Natural killer cell (primary cell): ENCODE measurements around the gene FAM171A2. TPM values are rescaled to one million over a fixed set of nuclear protein-coding genes. Genes with fewer than 3 reads are reported as not detected.

Experiments used
- ATAC-seq, 3 donors: fragments of 150-1000 bp in 2 of 3; fragments of 200-7000 bp in 1 of 3; cut with Tn5 transposase; 1 replicate in 1 of 3; 2 replicates in 2 of 3; pipeline ENCODE4 v1.10.0; 2021; ENCODE audit warnings: mild to moderate bottlenecking in 2 of 3, moderate library complexity in 2 of 3
- DNase-seq, 2 donors: peaks; one replicate each; pipeline versions ENCODE4 v3.0.0 to v3.0.0-alpha.2; 2013 to 2021; ENCODE audit warnings: mixed read lengths in 1 of 2
- H3K27ac ChIP-seq: one replicate; pipeline ENCODE4 v1.5.1; 2013; ENCODE audit warnings: mild to moderate bottlenecking, low read length
- H3K27me3 ChIP-seq: one replicate; pipeline ENCODE4 v1.6.1; 2013; ENCODE audit warnings: low read length; ENCODE audit not compliant: control insufficient read depth, insufficient read depth
- H3K36me3 ChIP-seq: one replicate; pipeline ENCODE4 v1.6.1; 2013; ENCODE audit warnings: low read length; ENCODE audit not compliant: control insufficient read depth, insufficient read depth
- H3K4me1 ChIP-seq: one replicate; pipeline ENCODE4 v1.6.1; 2013; ENCODE audit warnings: low read length; ENCODE audit not compliant: control insufficient read depth, insufficient read depth
- H3K4me3 ChIP-seq: one replicate; pipeline ENCODE4 v1.5.1; 2013; ENCODE audit warnings: low read length
- H3K9me3 ChIP-seq: one replicate; pipeline ENCODE4 v1.6.1; 2013; ENCODE audit warnings: low read length; ENCODE audit not compliant: control insufficient read depth, insufficient read depth
- H3K27ac Mint-ChIP-seq, 2 donors: one replicate each; pipeline ENCODE4 v1.8.0; 2022; ENCODE audit warnings: mild to moderate bottlenecking in 2 of 2, mixed read lengths in 2 of 2, moderate library complexity in 1 of 2
- H3K27me3 Mint-ChIP-seq, 2 donors: one replicate each; pipeline ENCODE4 v1.8.0; 2022; ENCODE audit warnings: low read depth in 2 of 2, mixed read lengths in 2 of 2
- H3K36me3 Mint-ChIP-seq: one replicate; pipeline ENCODE4 v1.8.0; 2022; ENCODE audit warnings: mixed read lengths
- H3K4me1 Mint-ChIP-seq, 2 donors: one replicate each; pipeline ENCODE4 v1.8.0; 2022; ENCODE audit warnings: mixed read lengths in 2 of 2
- H3K4me3 Mint-ChIP-seq: one replicate; pipeline ENCODE4 v1.8.0; 2022; ENCODE audit warnings: mild to moderate bottlenecking, moderate library complexity, mixed read lengths
- H3K9me3 Mint-ChIP-seq, 2 donors: one replicate each; pipeline ENCODE4 v1.8.0; 2022; ENCODE audit warnings: mixed read lengths in 2 of 2
- WGBS: methylation state at CpG from one replicate; pipeline ENCODE4 v1.1.7; 2013; ENCODE audit warnings: missing lambda C conversion rate; ENCODE audit not compliant: insufficient coverage; 5-methylcytosine and 5-hydroxymethylcytosine counted together
- intact Hi-C: fragments of 100-400 bp; cut with micrococcal nuclease; formaldehyde crosslinking; loops from one replicate; pipeline ENCODE4 v1.14.2; 2022
- total RNA-seq, 4 donors: library from RNA; stranded (reverse); fragments of 120-200 nt in 1 of 4; gene quantifications; one replicate each; pipeline versions ENCODE4 v1.2.3 to v1.2.4, GENCODE V29; 2013 to 2022
- TF ChIP-seq, protein P1 (sequence below): fragments of 200-600 bp; IDR thresholded peaks from one replicate; pipeline ENCODE4 v1.8.0; 2022; ENCODE audit warnings: antibody characterized with exemption

Gene FAM171A2
- total RNA-seq, 3 donors from 2014 or later (not counting 1 experiment from before 2014, with no cell fraction given) = 0.20 to 0.43 (median 0.24) TPM

DNA sequence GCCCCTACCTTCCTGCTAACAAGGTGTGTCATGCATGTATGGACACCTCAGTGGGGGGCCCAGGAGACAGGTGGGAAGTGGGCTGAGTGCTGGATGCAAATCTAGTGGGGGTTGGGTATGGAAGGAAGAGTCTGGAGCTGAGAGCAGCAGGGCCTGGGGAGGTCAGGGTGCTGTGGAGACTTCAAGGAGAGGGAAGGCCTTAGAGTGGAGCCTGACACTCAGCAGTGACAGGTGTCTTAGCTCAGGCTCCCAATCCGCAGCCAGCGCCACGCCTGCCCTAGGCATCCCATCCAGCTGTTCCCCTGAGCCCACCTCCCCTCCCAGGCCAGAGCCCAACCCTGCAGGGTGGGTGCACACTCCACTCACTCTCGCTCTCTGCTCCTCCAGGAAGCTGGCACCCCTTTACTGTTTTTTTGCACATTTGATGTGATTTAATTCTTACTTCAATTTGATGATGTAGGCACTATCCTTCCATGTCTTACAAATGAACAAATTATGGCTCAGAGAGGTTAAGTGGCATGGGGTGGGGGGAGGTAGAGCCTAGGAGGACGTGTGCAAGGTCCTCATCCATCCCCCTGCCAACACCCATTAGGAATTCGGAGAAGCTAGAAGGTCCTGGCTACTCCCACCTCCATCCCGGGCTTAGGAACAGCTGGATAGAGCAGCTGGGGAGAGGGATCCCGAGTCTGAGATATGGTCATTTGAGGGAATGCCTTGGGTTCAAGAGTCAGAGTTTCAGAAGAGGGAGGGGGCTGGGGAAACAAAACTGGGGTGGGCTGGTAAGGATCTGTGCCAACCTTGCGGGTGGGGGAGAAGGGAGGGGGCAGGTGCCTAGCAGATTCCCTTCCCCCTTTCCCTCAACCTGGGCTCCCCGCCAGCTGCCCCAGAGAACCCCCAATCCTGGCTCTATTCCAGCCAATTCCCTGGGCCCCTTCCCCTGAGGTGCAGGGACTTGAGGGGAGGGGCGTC is 2.1 kb downstream of the FAM171A2 start:
- no peaks in the 10 kb centered on the region for H3K36me3 Mint-ChIP-seq
- Histone ChIP-seq H3K4me1 (peaks cover 13% of the 10 kb centered on the region), H3K36me3 (no peaks in the 10 kb centered on the region), H3K4me3 (no peak overlapping the region), H3K27ac (no peak overlapping the region), H3K9me3 (no peaks in the 10 kb centered on the region), H3K27me3 (peaks cover 10% of the 10 kb centered on the region)
- no peak overlapping the region for H3K4me3 Mint-ChIP-seq
- TF ChIP-seq, protein P1, sequence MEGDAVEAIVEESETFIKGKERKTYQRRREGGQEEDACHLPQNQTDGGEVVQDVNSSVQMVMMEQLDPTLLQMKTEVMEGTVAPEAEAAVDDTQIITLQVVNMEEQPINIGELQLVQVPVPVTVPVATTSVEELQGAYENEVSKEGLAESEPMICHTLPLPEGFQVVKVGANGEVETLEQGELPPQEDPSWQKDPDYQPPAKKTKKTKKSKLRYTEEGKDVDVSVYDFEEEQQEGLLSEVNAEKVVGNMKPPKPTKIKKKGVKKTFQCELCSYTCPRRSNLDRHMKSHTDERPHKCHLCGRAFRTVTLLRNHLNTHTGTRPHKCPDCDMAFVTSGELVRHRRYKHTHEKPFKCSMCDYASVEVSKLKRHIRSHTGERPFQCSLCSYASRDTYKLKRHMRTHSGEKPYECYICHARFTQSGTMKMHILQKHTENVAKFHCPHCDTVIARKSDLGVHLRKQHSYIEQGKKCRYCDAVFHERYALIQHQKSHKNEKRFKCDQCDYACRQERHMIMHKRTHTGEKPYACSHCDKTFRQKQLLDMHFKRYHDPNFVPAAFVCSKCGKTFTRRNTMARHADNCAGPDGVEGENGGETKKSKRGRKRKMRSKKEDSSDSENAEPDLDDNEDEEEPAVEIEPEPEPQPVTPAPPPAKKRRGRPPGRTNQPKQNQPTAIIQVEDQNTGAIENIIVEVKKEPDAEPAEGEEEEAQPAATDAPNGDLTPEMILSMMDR = no peak
- DNase-seq = no peak
- H3K9me3 Mint-ChIP-seq = no peaks in the 10 kb centered on the region
- peaks cover 27 to 28% of the 10 kb centered on the region in 2 donors for H3K27me3 Mint-ChIP-seq
- H3K27ac Mint-ChIP-seq = no peak overlapping the region
- 83% methylated on average over 8 of the region's 11 CpGs for WGBS
- intact Hi-C loops = no loop called here
- ATAC-seq = no peak
- H3K4me1 Mint-ChIP-seq = no peaks in the 10 kb centered on the region

GRCh38 chr17:44360826-44361225 is 2.8 kb downstream of the FAM171A2 start:
- no peak overlapping the region for H3K27ac ChIP-seq
- H3K27me3 Mint-ChIP-seq = peaks cover 20 to 27% of the 10 kb centered on the region in 2 donors
- H3K36me3 Mint-ChIP-seq = no peaks in the 10 kb centered on the region
- no peak overlapping the region for H3K4me3 Mint-ChIP-seq
- H3K27ac Mint-ChIP-seq = no peak overlapping the region
- TF ChIP-seq, protein P1 = no peak
- ATAC-seq = no peak
- no peaks in the 10 kb centered on the region for H3K9me3 Mint-ChIP-seq
- peaks cover 10% of the 10 kb centered on the region for H3K27me3 ChIP-seq
- no peaks in the 10 kb centered on the region for H3K36me3 ChIP-seq
- H3K9me3 ChIP-seq = no peaks in the 10 kb centered on the region
- no peak overlapping the region for H3K4me3 ChIP-seq
- H3K4me1 Mint-ChIP-seq = no peaks in the 10 kb centered on the region
- intact Hi-C loops = no loop called here
- 85% methylated on average over 5 of the region's 5 CpGs for WGBS
- DNase-seq = no peak
- H3K4me1 ChIP-seq = peaks cover 13% of the 10 kb centered on the region

- no peak for DNase-seq
- ATAC-seq = no peak
- Mint-ChIP-seq H3K27me3 (peaks cover 13 to 23% of the 10 kb centered on the region in 2 donors), H3K27ac (no peak overlapping the region), H3K36me3 (no peaks in the 10 kb centered on the region), H3K4me1 (no peaks in the 10 kb centered on the region), H3K4me3 (no peak overlapping the region), H3K9me3 (no peaks in the 10 kb centered on the region)
- TF ChIP-seq, protein P1 = no peak
- Histone ChIP-seq H3K27me3 (peaks cover 10% of the 10 kb centered on the region), H3K9me3 (no peaks in the 10 kb centered on the region), H3K27ac (no peak overlapping the region), H3K36me3 (no peaks in the 10 kb centered on the region), H3K4me1 (peaks cover 13% of the 10 kb centered on the region), H3K4me3 (no peak overlapping the region)
- WGBS = 64% methylated on average over 6 of the region's 6 CpGs
- intact Hi-C loops = no loop called here
Observed at GRCh38 chr17:44360144-44360533, 3.5 kb downstream of the FAM171A2 start.
